ENCODE results near the gene MEGF6.

GRCh38 chr1:3498246-3498930 is 112.9 kb downstream of the MEGF6 start:
- TF ChIP-seq POU6F1 (CRISPR knock-in tag; IDR thresholded peaks at IDR 0.05; ENCODE audit: borderline replicate concordance, low read depth) (no peak), ISL1 (CRISPR knock-in tag; IDR thresholded peaks at IDR 0.05) (no peak), ZFP3 (CRISPR knock-in tag; IDR thresholded peaks at IDR 0.05) (no peak), GLIS3 (CRISPR knock-in tag; IDR thresholded peaks at IDR 0.05) (no peak), CSRNP3 (CRISPR knock-in tag; IDR thresholded peaks at IDR 0.05) (no peak), TSHZ2 (CRISPR knock-in tag; IDR thresholded peaks at IDR 0.05) (no peak), PPARA (CRISPR knock-in tag; IDR thresholded peaks at IDR 0.05; ENCODE audit: borderline replicate concordance) (no peak), PATZ1 (CRISPR knock-in tag; IDR thresholded peaks at IDR 0.05; ENCODE audit: borderline replicate concordance) (no peak), CREB5 (CRISPR knock-in tag; IDR thresholded peaks at IDR 0.05; ENCODE audit: low read depth) (no peak)

All from SK-N-SH treated with all-trans-retinoic acid at 6 μM for 48 hours (cell line).